Heart right ventricle (tissue), 16 donors: ENCODE data around the gene PRICKLE2. TPM values are rescaled to one million over a fixed set of nuclear protein-coding genes. Genes with fewer than 3 reads are reported as not detected.

ENCODE experiments used
- ATAC-seq, 8 donors: fragments of 200-7000 bp; cut with Tn5 transposase; one replicate each; pipeline ENCODE4 v1.9.1; 2020; ENCODE audit warnings: mild to moderate bottlenecking in 8 of 8, moderate library complexity in 8 of 8, moderate number of reproducible peaks in 1 of 8
- DNase-seq, 2 donors: peaks; one replicate each; pipeline ENCODE4 v3.0.0-alpha.2; 2020
- H3K27ac ChIP-seq, 10 donors: fragments of 200-600 bp; sonication (generic) in 2 of 10; one replicate each; pipeline versions ENCODE4 v1.5.0 to v1.8.0; 2020 to 2022; ENCODE audit warnings: mild to moderate bottlenecking in 3 of 10
- H3K27me3 ChIP-seq, 7 donors: fragments of 200-600 bp; one replicate each; pipeline ENCODE4 v1.8.0; 2021 to 2022; ENCODE audit warnings: mild to moderate bottlenecking in 2 of 7
- H3K36me3 ChIP-seq, 9 donors: fragments of 200-600 bp; sonication (generic) in 1 of 9; one replicate each; pipeline versions ENCODE4 v1.5.0 to v1.8.0; 2020 to 2022; ENCODE audit warnings: mild to moderate bottlenecking in 2 of 9
- H3K4me1 ChIP-seq, 9 donors: fragments of 200-600 bp; sonication (generic) in 1 of 9; one replicate each; pipeline versions ENCODE4 v1.5.0 to v1.8.0; 2020 to 2022; ENCODE audit warnings: mild to moderate bottlenecking in 4 of 9
- H3K4me3 ChIP-seq, 10 donors: fragments of 200-600 bp; sonication (generic) in 2 of 10; one replicate each; pipeline versions ENCODE4 v1.5.0 to v1.8.0; 2020 to 2022; ENCODE audit warnings: mild to moderate bottlenecking in 7 of 10, moderate library complexity in 2 of 10
- H3K9me3 ChIP-seq, 11 donors: fragments of 200-600 bp in 10 of 11; sonication (generic) in 2 of 11; one replicate each; pipeline versions ENCODE4 v1.5.0 to v1.8.0; 2013 to 2022; ENCODE audit warnings: mild to moderate bottlenecking in 2 of 11, control low read depth in 1 of 11, moderate library complexity in 1 of 11
- CTCF ChIP-seq, 9 donors: fragments of 200-600 bp; sonication (generic) in 2 of 9; IDR thresholded peaks; one replicate each; pipeline versions ENCODE4 v1.5.0 to v1.8.0; 2021 to 2022; ENCODE audit warnings: antibody characterized with exemption in 9 of 9, mild to moderate bottlenecking in 5 of 9, moderate library complexity in 1 of 9
- WGBS, 2 donors: extraction: QIAGEN DNeasy Blood & Tissue Kit; methylation state at CpG; one replicate each; pipeline ENCODE4 v1.1.7; 2013; ENCODE audit warnings: inconsistent platforms in 1 of 2; 5-methylcytosine and 5-hydroxymethylcytosine counted together
- intact Hi-C, 10 donors: fragments of 100-400 bp; cut with DNase I; formaldehyde crosslinking; loops; one replicate each; pipeline versions ENCODE4 v1.11.1 to v1.14.2; 2022
- polyA plus RNA-seq, 2 donors: library from polyadenylated mRNA; stranded (reverse); fragments of 200-250 nt; gene quantifications; one replicate each; pipeline ENCODE4 v1.2.3, GENCODE V29; 2013
- total RNA-seq, 10 donors: library from RNA; stranded (reverse); fragmentation: NEBNext Ultra II Directional in 3 of 10; extraction: Animal tissue kit (Norgen Biotek cat#: 25700) in 3 of 10; gene quantifications; one replicate each; pipeline versions ENCODE4 v1.2.1 to v1.2.4, GENCODE V29; 2021 to 2023
- donor health status: Arrhythmogenic right ventricular cardiomyopathy.
- donor health status: ischemic (EF 13 %, LVEDD 7.1; RV severe dilation, severe dysfunction).
- donor health status: healthy with polysubstance abuse.
- donor health status: DM: no; HTN: yes; CAD: no.
- donor health status: DM: no; HTN: no; CAD: no.
- donor health status: ischemic (EF 25% LVEDD 6.9; RV normal size, moderate dysfunction).
- donor health status: ischemic (EF 25% LVEDD 5.7; RV mildly dilated, moderate dysfunction).
- donor health status: healthy.
- donor health status: DM: yes; HTN: yes; CAD: no.
- donor health status: Ischemic cardiomyopathy.
- donor health status: ischemic (EF 35%, LVEDD 5.7; RV mildly dilated, moderate dysfunction).
- donor health status: nonischemic (EF 11% LVEDD 7.7; RV severe dilation, severe dysfunction).
- donor health status: DM: yes; HTN: yes; CAD: no.
- donor health status: PGD.
- donor health status: ischemic (EF 29% LVEDD 5.4; RV normal size, mild dysfunction).
- donor health status: nonischemic (EF 23%, LVEDD 6.1; RV moderate dilation, normal function).

Gene PRICKLE2
- total and polyA plus RNA-seq, 12 donors: 1.8 to 12.2 (median 8.1) TPM

GRCh38 chr3:64186667-64187064 is 38.6 kb downstream of the PRICKLE2 start:
- ATAC-seq (peak in 6 of 8 donors; percentile 6 to 28 (median 13)), DNase-seq (no peak)
- TF ChIP-seq CTCF (IDR thresholded peaks at IDR 0.05): no peak
- 57 to 59% methylated on average over 2 of the region's 2 CpGs for WGBS, 2 donors
- Histone ChIP-seq H3K4me1 (peaks cover 23 to 76% (median 56%) of the 10 kb centered on the region in 9 donors), H3K27ac (peak overlapping the region in 9 of 10 donors; percentile 50 to 85 (median 73)), H3K9me3 (no peaks in the 10 kb centered on the region), H3K27me3 (no peaks in the 10 kb centered on the region), H3K4me3 (peak overlapping the region in 1 of 10 donors; percentile 2), H3K36me3 (peaks cover 0 to 5% (median 0%) of the 10 kb centered on the region in 9 donors)
- intact Hi-C loops: loop anchor here in 5 of 10 donors (5.0 to 10.0 kb wide), 5 partner anchors 34 to 208 kb away; no protein-coding TSS in a partner anchor

- Histone ChIP-seq H3K9me3 (no peaks in the 10 kb centered on the region), H3K4me3 (no peak overlapping the region), H3K27ac (peak overlapping the region in 4 of 10 donors; percentile 7 to 85 (median 46)), H3K27me3 (no peaks in the 10 kb centered on the region), H3K36me3 (peaks cover 0 to 17% (median 0%) of the 10 kb centered on the region in 9 donors), H3K4me1 (peaks cover 23 to 69% (median 51%) of the 10 kb centered on the region in 9 donors)
- no peak for TF ChIP-seq CTCF (IDR thresholded peaks at IDR 0.05)
- DNase-seq: no peak
- ATAC-seq: no peak
- intact Hi-C loops: loop anchor here in 5 of 10 donors (5.0 to 10.0 kb wide), 5 partner anchors 33 to 209 kb away; no protein-coding TSS in a partner anchor
- WGBS, 2 donors: 86 to 87% methylated on average over 2 of the region's 2 CpGs
Measured at GRCh38 chr3:64185436-64185835, 39.8 kb downstream of the PRICKLE2 start.

DNA sequence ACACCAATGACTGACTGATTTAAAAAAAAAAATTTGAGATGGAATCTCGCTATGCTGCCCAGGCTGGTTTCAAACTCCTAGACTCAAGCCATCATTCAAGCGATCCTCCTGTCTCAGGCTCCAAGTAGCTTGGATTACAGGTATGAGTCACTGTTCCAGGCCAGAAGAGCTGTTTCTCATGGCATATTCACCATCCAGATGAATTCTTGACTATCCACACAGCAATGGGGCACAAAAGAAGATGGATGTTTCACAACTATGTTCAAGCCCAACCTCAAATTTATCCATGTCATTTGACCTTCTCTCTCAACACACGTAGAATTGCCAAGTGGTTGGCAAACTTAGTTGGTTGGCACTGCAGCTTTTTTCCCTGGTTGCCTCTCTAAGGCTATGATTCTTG is 40.6 kb downstream of the PRICKLE2 start:
- no peaks in the 10 kb centered on the region for H3K27me3 ChIP-seq
- peaks cover 0 to 19% (median 0%) of the 10 kb centered on the region in 9 donors for H3K36me3 ChIP-seq
- H3K9me3 ChIP-seq: no peaks in the 10 kb centered on the region
- 76 to 77% methylated on average over 3 of the region's 3 CpGs for WGBS, 2 donors
- H3K4me3 ChIP-seq: no peak overlapping the region
- no peak for TF ChIP-seq CTCF (IDR thresholded peaks at IDR 0.05)
- intact Hi-C loops: loop anchor here in 5 of 10 donors (5.0 to 10.0 kb wide), 5 partner anchors 32 to 210 kb away; no protein-coding TSS in a partner anchor
- H3K27ac ChIP-seq: peak overlapping the region in 3 of 10 donors; percentile 6 to 85 (median 77)
- H3K4me1 ChIP-seq: peaks cover 23 to 61% (median 46%) of the 10 kb centered on the region in 9 donors
- DNase-seq (no peak), ATAC-seq (peak in 1 of 8 donors; percentile 31)

DNA sequence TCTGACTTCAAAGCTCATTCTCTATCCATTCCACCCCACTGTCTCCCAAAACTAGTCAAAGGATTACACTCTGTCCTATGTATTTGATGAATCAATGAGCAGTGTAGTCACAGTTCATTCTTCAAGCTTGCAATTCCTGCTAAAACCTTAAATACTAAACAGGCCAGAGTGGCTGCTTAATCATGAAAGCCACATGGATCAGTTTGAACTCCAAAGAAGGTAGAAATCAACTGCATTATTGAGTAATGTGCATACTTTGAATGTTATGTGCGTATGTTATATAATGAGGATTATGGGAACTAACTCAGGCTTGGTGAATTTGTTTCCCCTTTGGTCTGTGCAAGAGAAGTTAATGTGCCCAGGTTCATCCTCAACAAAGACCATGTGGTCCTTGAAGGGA is 45.4 kb downstream of the PRICKLE2 start:
- Histone ChIP-seq H3K27me3 (no peaks in the 10 kb centered on the region), H3K27ac (no peak overlapping the region), H3K9me3 (peaks cover 0 to 6% (median 0%) of the 10 kb centered on the region in 11 donors), H3K4me1 (peaks cover 0 to 16% (median 8%) of the 10 kb centered on the region in 9 donors), H3K36me3 (peaks cover 0 to 19% (median 0%) of the 10 kb centered on the region in 9 donors), H3K4me3 (no peak overlapping the region)
- DNase-seq: no peak
- WGBS, 2 donors: 98 to 100% methylated on average over 1 of the region's 1 CpG
- ATAC-seq: no peak
- no peak for TF ChIP-seq CTCF (IDR thresholded peaks at IDR 0.05)
- intact Hi-C loops: loop anchor here in 4 of 10 donors (5.0 to 10.0 kb wide), 3 partner anchors 47 to 215 kb away; partner anchors contain the start of gene PRICKLE2 (in 1 of the 4)
